Gastroesophageal sphincter (tissue), 3 donors: Measurements from ENCODE around the gene C3.
"Not testable (repeated sequence)": the region's sequence is repeated elsewhere in the genome, so short reads cannot be mapped to it uniquely, and the experiment has no call there.

Experiments used
- EP300 ChIP-seq: sonication (generic); formaldehyde crosslinking; IDR thresholded peaks from one replicate; pipeline ENCODE4 v1.6.1; 2017; ENCODE audit warnings: antibody characterized with exemption, mild to moderate bottlenecking
- POLR2AphosphoS5 ChIP-seq: sonication (generic); formaldehyde crosslinking; IDR thresholded peaks from one replicate; pipeline ENCODE4 v1.6.1; 2017; ENCODE audit warnings: antibody characterized with exemption
- TF ChIP-seq, protein P1 (sequence below), 4 experiments: fragments of 200-600 bp in 2 of 4; fragments of 450-650 bp in 2 of 4; sonication (generic) in 1 of 4; IDR thresholded peaks; one replicate each; pipeline ENCODE4 v1.5.1; 2017 to 2019; ENCODE audit warnings: antibody characterized with exemption in 4 of 4, mild to moderate bottlenecking in 2 of 4, moderate library complexity in 2 of 4

DNA sequence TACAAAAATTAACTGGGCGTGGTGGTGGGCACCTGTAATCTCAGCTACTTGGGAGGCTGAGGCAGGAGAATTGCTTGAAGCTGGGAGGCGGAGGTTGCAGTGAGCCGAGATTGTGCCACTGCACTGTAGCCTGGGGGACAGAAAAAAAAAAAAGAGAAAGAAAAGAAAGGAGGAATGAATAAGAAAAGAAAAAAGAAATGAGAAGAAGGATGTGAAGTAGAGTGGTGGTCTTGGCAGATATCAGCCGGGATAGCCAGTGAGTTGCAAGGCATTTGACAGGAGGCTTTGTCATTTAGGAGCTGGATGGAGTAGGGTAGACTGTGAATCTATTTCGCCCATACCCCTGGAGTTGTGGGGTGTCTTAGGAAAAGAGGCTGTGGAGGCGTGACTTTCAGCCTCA is 46.0 kb downstream of the C3 start:
- TF ChIP-seq, protein P1, sequence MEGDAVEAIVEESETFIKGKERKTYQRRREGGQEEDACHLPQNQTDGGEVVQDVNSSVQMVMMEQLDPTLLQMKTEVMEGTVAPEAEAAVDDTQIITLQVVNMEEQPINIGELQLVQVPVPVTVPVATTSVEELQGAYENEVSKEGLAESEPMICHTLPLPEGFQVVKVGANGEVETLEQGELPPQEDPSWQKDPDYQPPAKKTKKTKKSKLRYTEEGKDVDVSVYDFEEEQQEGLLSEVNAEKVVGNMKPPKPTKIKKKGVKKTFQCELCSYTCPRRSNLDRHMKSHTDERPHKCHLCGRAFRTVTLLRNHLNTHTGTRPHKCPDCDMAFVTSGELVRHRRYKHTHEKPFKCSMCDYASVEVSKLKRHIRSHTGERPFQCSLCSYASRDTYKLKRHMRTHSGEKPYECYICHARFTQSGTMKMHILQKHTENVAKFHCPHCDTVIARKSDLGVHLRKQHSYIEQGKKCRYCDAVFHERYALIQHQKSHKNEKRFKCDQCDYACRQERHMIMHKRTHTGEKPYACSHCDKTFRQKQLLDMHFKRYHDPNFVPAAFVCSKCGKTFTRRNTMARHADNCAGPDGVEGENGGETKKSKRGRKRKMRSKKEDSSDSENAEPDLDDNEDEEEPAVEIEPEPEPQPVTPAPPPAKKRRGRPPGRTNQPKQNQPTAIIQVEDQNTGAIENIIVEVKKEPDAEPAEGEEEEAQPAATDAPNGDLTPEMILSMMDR (IDR thresholded peaks at IDR 0.05): not testable (repeated sequence)
- TF ChIP-seq EP300, POLR2AphosphoS5: not testable (repeated sequence)
